Endothelial cell (in vitro differentiated cells): ENCODE measurements around the gene CCDC85C. TPM values are rescaled to one million over a fixed set of nuclear protein-coding genes. Genes with fewer than 3 reads are reported as not detected.

Source experiments
- DNase-seq: peaks from one replicate; pipeline ENCODE4 v3.0.0; 2021; ENCODE audit warnings: low spot score
- H3K27ac Mint-ChIP-seq: one replicate; pipeline ENCODE4 v1.8.0; 2021; ENCODE audit warnings: mixed read lengths, inconsistent platforms; ENCODE audit not compliant: unreplicated experiment
- H3K27me3 Mint-ChIP-seq: one replicate; pipeline ENCODE4 v1.8.0; 2021; ENCODE audit warnings: mild to moderate bottlenecking, moderate library complexity, mixed read lengths, inconsistent platforms; ENCODE audit not compliant: unreplicated experiment
- H3K36me3 Mint-ChIP-seq: one replicate; pipeline ENCODE4 v1.8.0; 2021; ENCODE audit warnings: mild to moderate bottlenecking, low read depth, mixed read lengths, inconsistent platforms; ENCODE audit not compliant: unreplicated experiment
- H3K4me1 Mint-ChIP-seq: one replicate; pipeline ENCODE4 v1.8.0; 2021; ENCODE audit warnings: mild to moderate bottlenecking, mixed read lengths, inconsistent platforms; ENCODE audit not compliant: unreplicated experiment
- H3K4me3 Mint-ChIP-seq: one replicate; pipeline ENCODE4 v1.8.0; 2021; ENCODE audit warnings: mild to moderate bottlenecking, mixed read lengths, inconsistent platforms; ENCODE audit not compliant: unreplicated experiment
- H3K9me3 Mint-ChIP-seq: one replicate; pipeline ENCODE4 v1.8.0; 2021; ENCODE audit warnings: mixed read lengths, inconsistent platforms; ENCODE audit not compliant: unreplicated experiment
- total RNA-seq: library from RNA; stranded (reverse); fragmentation: NEBNext Ultra II Directional; extraction: Animal tissue kit (Norgen Biotek cat#: 25700); gene quantifications from one replicate; pipeline ENCODE4 v1.2.1, GENCODE V29; 2021; ENCODE audit not compliant: unreplicated experiment
- TF ChIP-seq, protein P1 (sequence below): fragments of 200-600 bp; sonication (generic); IDR thresholded peaks from one replicate; pipeline ENCODE4 v1.5.0; 2021; ENCODE audit warnings: antibody characterized with exemption; ENCODE audit not compliant: unreplicated experiment

Gene CCDC85C
- total RNA-seq, 1 donor from 2014 or later, result 42.1 TPM

DNA sequence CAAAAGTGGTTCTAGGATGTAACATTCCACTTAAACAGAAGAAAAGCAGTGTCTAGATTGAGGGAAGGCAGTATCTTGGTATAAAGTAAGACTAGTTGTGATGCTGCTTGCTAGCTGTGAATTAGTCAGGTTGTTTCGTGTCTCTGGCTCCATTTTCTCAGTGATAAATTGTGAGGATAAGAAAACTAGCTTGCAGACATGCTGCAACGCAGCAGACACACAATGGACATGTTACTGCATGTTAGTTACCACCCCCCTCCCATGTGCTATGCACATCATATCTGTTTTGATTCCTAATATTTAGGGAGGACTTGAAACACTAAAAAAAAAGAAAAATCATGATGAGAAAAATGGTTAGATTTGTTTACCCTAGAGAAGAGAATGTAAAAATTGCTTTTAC lies 119.9 kb downstream of the CCDC85C start:
- peaks cover 21% of the 10 kb centered on the region for H3K4me1 Mint-ChIP-seq
- H3K4me3 Mint-ChIP-seq, result no peak overlapping the region
- no peak for DNase-seq
- no peaks in the 10 kb centered on the region for H3K9me3 Mint-ChIP-seq
- TF ChIP-seq, protein P1, sequence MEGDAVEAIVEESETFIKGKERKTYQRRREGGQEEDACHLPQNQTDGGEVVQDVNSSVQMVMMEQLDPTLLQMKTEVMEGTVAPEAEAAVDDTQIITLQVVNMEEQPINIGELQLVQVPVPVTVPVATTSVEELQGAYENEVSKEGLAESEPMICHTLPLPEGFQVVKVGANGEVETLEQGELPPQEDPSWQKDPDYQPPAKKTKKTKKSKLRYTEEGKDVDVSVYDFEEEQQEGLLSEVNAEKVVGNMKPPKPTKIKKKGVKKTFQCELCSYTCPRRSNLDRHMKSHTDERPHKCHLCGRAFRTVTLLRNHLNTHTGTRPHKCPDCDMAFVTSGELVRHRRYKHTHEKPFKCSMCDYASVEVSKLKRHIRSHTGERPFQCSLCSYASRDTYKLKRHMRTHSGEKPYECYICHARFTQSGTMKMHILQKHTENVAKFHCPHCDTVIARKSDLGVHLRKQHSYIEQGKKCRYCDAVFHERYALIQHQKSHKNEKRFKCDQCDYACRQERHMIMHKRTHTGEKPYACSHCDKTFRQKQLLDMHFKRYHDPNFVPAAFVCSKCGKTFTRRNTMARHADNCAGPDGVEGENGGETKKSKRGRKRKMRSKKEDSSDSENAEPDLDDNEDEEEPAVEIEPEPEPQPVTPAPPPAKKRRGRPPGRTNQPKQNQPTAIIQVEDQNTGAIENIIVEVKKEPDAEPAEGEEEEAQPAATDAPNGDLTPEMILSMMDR, result no peak
- H3K27ac Mint-ChIP-seq, result no peak overlapping the region
- peaks cover 3% of the 10 kb centered on the region for H3K36me3 Mint-ChIP-seq
- H3K27me3 Mint-ChIP-seq, result peaks cover 14% of the 10 kb centered on the region

DNA sequence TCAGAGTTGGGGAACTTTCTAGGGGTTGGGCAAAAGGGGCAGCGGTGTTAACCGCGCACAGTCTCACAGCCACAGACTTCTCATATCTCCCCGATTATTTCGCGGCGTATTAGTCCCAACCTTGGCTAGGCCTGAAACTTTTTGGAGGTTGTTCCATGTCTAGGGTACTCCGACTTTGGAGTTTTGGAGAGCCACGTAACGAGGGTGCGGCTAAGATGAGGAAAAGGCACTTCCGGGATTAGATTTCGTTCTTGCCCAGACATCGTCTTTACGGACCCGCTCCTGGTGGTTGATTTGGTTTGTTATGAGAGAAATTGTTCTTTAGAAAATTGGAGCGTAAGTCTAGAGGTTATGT lies 122.3 kb downstream of the CCDC85C start:
- peak; percentile 30 for DNase-seq

DNA sequence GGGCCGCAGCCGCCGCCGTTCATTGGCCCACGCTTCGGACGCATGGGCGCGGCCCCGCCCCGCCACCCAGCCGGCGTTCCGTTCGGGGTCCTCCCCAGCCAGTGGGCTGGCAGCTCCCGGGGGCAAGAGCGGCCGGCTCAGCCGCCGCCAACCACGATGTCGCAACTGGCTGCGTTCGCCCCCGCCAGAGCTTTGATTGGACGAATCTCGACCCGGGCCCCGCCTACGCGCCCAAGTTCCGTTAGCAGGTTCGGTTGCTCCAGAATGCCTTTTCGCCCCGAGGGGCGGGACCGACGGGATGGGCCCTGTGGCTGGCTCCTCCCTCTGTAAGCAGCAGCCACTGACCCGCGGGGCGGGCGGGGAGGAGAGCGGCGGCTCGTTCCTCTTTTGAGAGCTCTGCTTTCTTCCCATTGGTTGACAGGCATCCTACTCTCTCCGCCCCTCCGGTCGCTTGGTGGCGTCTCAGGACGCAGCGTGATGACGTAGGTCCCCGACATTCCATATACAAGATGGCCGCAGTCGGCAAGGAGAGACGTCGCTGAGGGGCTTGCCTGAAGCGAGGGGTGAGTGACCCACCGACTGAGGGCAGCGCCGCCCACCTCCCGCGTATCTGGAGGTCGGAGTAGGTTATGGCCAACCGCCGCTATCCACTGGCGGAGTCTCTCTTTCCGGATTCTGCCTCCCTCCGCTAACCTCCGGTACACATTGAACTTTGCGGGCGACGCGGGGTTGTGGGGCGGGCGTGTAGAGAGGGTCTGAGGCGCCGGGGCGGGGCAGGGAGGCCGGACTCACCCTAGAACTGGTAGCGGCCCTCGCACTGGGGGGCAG lies 122.9 kb downstream of the CCDC85C start, which contains the start of gene CCNK:
TSS of gene CCNK (plus strand) at position 493 of the 828 bp plus-strand sequence. CDS start 11,269 bp downstream, outside the sequence.
- DNase-seq, result peak; percentile 99
- Mint-ChIP-seq H3K36me3 (peaks cover 3% of the 10 kb centered on the region), H3K4me1 (peaks cover 29% of the 10 kb centered on the region), H3K27me3 (peaks cover 14% of the 10 kb centered on the region), H3K9me3 (no peaks in the 10 kb centered on the region), H3K4me3 (peak within 1 kb of the TSS; percentile 99), H3K27ac (peak within 1 kb of the TSS; percentile 98)
- TF ChIP-seq, protein P1, result no peak

More for the DNA sequence above, 122.3 kb downstream of the CCDC85C start:
- TF ChIP-seq, protein P1, result no peak
- Mint-ChIP-seq H3K36me3 (peaks cover 3% of the 10 kb centered on the region), H3K4me1 (peaks cover 29% of the 10 kb centered on the region), H3K27ac (peak overlapping the region; percentile 98), H3K9me3 (no peaks in the 10 kb centered on the region), H3K4me3 (peak overlapping the region; percentile 99), H3K27me3 (peaks cover 14% of the 10 kb centered on the region)

DNA sequence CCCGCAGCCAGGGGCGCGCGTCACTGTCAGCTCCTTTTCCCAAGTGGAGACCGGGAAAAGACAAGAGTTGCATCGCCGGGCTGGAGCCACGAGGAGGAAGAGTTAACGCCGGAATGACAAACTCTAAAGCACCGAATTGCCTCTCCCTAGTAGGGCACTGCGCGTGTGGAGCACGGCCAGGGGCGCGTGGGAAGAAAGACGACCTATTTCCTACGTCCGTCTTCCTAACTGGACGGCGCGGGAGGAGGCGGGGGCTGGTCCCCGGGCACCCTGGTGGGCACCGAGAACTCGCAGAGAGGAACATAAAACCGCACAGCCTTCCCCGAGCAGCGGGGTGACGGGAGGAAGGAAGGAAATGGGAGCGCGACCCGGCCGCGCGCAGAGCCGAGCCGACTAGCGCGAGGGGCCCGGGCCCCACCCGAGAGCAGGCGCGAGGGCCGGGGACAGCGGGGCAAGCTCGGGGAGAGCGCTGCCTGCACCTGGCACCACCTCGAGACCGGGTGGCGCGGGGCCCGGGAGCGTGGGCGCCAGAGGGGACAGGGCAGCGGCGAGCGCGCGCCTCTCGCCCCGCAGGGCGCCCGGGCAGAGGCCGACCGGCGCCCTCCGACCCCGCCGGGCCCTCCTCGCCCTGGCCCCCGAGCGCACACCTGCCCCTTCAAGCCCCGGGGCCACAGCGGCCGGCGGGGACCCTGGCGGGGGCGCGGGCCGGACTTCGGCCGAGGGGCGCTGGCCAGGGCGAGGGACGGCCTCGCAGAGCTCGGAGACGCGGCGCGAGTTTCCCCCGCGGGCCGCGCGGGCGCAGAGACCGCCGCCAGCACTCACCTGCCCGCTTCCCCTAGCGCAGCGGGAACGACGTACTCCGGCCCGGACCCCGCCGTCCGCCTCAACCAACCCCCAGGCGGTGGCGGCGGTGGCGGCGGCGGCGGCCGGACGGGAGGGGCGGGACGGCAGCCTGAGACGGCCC lies 123.8 kb downstream of the CCDC85C start, which contains the start of gene SETD3:
TSS of gene SETD3 (minus strand) at position 954 of the 964 bp plus-strand sequence. CDS start 15,054 bp downstream, outside the sequence.
- DNase-seq, result peak; percentile 58
- H3K4me1 Mint-ChIP-seq, result peaks cover 31% of the 10 kb centered on the region
- TF ChIP-seq, protein P1, result no peak
- no peaks in the 10 kb centered on the region for H3K9me3 Mint-ChIP-seq
- H3K36me3 Mint-ChIP-seq, result peaks cover 3% of the 10 kb centered on the region
- H3K27ac Mint-ChIP-seq, result peak within 1 kb of the TSS; percentile 98
- H3K4me3 Mint-ChIP-seq, result peak within 1 kb of the TSS; percentile 99
- peaks cover 14% of the 10 kb centered on the region for H3K27me3 Mint-ChIP-seq
